GM18951 (cell line): Measurements from ENCODE around the gene GDE1.
"Not testable (repeated sequence)": the region's sequence is repeated elsewhere in the genome, so short reads cannot be mapped to it uniquely, and the experiment has no call there.

Experiments
- POLR2A ChIP-seq: IDR thresholded peaks from 4 replicates; pipeline ENCODE4 v1.6.1; 2011; ENCODE audit warnings: mild to moderate bottlenecking; ENCODE audit not compliant: insufficient read length, insufficient read depth; ENCODE audit errors: extremely low read depth
- in situ Hi-C: fragments of 300-500 bp; cut with MboI; formaldehyde crosslinking; loops from one replicate; pipeline ENCODE4 v1.12.0; 2022; ENCODE audit warnings: low sequenced_read_pairs, mixed read lengths, inconsistent platforms; ENCODE audit not compliant: unreplicated experiment

The GDE1 gene

DNA sequence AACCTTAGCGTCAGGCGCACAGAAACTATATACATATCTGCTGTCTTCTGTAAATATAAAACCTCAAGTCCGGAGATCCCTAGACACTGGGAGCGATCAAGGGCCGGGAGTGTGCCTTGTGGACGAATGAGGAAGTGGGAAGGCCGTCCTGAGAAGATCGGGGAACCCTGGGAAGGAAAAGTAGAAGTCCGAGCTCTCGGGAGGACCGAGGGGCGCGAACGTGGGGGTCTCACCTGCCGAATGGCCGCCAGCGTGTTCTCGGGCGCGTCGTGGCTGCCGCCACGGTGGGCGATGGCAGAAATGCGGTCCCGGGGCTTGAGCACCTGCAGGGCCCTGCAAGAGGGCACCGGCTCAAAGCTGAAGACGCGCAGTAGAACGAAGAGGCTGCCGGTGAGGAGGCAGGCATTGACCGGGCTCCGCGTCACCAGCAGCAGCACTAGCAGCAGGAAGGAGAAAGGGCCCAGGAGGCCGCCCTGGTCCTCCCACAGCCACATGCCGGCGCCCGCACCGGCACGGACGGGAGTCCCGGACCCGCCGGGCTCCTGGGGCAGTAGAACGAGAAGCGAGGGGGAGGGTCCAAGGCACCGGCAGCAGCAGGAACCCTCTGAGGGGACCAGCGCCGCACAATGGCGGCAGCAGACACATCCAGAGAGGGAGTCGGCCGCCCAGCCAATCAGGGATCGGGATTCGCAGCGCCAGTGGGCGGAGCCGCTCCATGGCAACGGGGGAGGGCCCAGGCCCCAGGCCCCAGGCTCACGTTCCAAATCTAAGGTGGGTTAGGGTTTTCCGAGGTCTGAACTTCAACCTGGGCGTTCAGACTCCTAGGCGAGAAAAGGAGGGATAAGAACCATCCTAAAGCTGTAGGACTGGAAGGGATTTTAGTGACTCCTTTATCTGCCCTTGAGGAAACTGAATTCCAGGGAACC lies at the start of gene GDE1:
GDE1 (minus strand) TSS at position 628 of the 926 bp plus-strand sequence; CDS start at position 494, 134 bp downstream.
- peak; percentile 92 for TF ChIP-seq POLR2A
- in situ Hi-C loops: no loop called here

- in situ Hi-C loops: no loop called here
- no peak for TF ChIP-seq POLR2A
Measured at GRCh38 chr16:19567560-19567959, 45.7 kb upstream of the GDE1 start.

- TF ChIP-seq POLR2A: no peak
- in situ Hi-C loops: no loop called here
Measured at GRCh38 chr16:19566362-19566761, 44.5 kb upstream of the GDE1 start.

GRCh38 chr16:19563377-19563776 lies 41.5 kb upstream of the GDE1 start:
- TF ChIP-seq POLR2A: no peak
- in situ Hi-C loops: no loop called here

DNA sequence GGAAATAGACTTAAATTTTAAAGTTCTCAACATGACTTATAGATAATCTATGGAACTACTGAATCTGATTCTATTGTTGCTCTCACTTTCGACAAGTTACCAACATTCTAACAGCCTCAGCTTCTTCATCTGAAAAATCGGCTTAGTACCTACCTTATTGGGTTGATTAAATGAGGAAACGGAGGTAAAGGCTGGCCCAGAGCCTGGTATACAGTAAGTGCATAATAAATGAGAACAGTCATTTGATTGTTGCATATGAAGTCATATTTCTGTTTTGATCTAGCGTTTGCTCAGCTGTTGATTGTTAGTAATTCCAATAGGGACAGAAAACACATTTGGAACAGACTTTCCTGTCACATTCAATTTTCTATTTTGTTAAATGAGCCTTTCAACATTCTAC lies 38.2 kb upstream of the GDE1 start:
- in situ Hi-C loops: no loop called here
- TF ChIP-seq POLR2A: no peak

DNA sequence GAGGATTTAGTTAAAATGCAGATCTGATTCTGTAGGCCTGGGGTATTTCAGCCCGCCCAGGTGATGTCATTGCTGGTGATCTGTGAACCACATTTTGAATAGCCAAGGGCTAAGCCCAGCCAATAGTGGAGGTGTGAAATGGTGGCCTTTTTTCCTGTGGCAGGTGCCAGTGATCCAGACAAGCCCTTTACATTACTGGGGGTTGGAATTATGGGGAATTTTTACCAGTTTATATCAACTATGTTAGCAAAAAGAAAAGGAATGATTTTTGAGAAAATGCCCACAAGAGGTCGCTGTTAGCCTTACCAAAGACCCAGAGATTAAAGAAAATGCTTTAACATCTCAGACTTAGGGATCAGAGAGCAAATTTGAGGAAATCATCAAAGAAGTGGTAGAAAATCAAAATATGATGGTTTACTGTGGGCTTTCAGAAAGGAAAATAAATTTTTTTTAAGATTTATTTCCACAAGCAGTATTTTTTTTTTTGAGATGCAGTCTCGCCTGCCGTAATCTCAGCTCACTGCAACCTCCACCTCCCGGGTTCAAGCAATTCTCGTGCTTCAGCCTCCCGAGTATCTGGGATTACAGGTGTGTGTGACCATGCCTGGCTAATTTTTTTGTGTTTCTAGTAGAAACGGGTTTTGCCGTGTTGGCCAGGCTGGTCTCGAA lies 37.5 kb upstream of the GDE1 start:
- in situ Hi-C loops: no loop called here

GRCh38 chr16:19555938-19556771 lies 34.3 kb upstream of the GDE1 start:
- TF ChIP-seq POLR2A: no peak
- in situ Hi-C loops: no loop called here

More for the DNA sequence above, 37.5 kb upstream of the GDE1 start:
- TF ChIP-seq POLR2A: no peak

DNA sequence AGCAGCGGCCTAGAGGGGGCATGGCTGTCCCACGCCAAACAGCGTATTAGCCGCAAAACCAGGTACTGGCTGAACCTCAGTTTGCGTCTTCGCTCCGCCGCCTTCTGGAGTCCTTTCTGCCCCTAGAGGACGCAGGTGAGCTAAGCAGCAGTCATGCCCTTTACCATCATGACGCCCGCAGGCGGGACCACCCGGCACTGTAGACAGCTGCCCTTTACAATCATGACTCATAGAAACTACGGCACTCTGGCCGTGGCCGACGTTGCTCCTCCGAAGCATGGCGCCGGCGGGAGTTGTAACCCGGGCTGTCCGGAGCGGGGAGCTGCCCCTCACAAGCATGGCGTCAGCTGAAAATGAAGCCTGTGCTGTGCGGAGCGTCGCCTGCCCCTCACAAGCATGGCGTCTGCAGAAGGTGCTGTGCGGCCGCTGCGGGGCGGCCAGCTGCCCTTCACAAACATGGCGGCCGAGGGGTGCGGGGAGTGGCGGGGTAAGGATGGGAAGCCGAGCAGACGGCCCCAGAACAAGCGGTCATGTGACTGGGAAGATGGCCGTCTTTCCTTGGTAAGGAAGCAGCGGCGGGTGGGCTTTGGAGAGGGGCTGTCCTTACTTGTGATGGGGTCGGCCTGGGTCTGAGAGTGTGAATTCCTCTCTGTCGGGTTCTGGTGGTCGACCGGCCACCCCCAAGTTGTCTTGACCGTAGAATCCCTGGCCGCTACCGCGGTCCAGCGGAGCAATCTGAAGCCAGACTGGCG lies 33.5 kb upstream of the GDE1 start, which contains the start of gene VPS35L:
VPS35L (plus strand) TSS at position 518 of the 752 bp plus-strand sequence; CDS start at position 545, 27 bp downstream.
- in situ Hi-C loops: no loop called here
- peak; percentile 76 for TF ChIP-seq POLR2A

DNA sequence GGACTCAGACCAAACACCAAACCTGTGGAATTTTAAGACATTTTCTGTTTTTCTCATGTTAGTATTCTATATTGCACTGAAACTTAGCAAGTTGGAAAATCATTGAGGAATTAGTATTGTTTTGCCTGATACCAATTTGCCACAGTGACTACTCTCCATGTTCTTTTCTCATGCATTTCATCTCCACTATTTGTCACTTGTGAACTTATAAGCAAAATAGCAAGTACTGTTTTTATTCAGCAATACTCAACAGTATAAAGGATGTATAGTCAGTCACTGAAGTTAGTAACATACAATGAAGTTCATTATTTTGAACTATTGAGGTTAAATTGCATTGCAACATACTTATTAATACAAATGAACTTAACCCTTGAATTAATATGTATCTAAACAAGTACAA lies 27.8 kb upstream of the GDE1 start:
- in situ Hi-C loops: no loop called here

DNA sequence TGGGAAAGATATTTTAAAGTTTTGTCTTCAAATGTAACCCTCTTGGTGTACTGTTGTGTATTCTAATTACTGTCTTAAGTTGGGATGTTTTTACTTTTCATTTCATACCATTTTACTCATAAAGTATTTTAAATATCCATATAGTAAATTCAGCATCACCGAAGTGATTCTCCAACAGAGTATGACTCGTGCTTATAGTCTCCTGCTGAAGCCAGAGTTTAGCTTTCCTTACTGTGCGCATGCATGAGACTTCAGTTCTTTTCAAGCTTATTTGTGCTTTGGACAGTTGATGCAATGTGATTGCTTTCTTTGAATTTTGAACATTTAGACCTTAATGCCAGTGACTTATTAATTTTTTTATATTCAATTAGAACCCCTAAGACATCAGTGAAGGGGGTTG lies 26.2 kb upstream of the GDE1 start:
- TF ChIP-seq POLR2A: no peak
- in situ Hi-C loops: no loop called here

More for the DNA sequence above, 27.8 kb upstream of the GDE1 start:
- no peak for TF ChIP-seq POLR2A

- in situ Hi-C loops: not testable (repeated sequence)
Measured at GRCh38 chr16:19543278-19543996, 21.5 kb upstream of the GDE1 start.
